NCI-H146 treated with DMSO at 0.1 percent for 48 hours (cell line): ENCODE measurements around the gene KCNJ12.
"Not testable (repeated sequence)": the region's sequence is repeated elsewhere in the genome, so short reads cannot be mapped to it uniquely, and the experiment has no call there.

Source experiments
- DNase-seq: peaks from one replicate; lab custom pipeline; 2025; ENCODE audit not compliant: unreplicated experiment; lab: John Stamatoyannopoulos, UW

KCNJ12 gene

DNA sequence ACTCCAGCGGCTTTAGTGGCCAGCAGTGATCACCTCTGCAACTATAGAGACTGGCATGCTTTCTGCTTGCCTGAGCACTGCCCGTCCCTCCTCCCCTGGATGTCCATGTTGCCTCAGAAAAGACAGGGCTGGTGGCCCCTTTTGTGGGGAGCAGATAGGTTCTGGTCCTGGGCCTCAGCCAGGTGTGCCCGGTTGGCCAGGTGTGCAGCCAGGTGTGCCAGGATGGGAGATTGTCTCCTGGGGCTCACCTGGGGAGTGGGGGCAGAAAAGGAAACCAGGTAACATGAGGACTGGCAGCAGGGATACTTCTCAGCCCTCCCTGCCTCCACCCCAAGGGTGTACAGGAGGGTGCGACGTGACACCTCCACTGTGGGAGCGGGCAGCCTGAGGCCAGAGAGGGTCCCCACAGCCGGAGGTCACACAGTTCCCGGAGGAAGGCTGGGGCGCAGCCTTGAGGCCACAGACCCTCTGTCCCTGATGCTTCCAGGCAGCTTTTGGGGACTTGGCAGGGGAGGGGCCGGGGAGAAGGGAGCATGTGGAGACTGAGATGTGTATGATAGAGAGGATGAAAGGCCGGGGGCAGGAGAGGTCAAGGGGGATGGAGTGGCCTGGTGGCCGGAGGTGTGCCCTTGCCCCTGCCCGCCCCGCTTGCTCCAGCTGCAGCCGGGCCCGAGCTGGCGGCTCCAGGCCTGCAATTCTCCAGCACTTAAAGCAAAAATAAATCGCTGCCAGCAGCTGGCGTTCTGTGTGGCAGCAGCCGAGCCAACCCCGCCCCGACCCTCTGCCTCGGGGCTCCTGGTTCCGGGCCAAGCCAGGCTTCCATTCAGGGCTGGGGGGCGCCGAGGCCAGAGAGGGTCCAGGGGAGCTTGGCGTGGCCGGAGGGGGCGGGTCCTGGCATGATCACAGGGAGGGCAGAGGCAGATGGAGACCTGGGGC is 6.7 kb downstream of the KCNJ12 start:
- DNase-seq, result no peak

DNA sequence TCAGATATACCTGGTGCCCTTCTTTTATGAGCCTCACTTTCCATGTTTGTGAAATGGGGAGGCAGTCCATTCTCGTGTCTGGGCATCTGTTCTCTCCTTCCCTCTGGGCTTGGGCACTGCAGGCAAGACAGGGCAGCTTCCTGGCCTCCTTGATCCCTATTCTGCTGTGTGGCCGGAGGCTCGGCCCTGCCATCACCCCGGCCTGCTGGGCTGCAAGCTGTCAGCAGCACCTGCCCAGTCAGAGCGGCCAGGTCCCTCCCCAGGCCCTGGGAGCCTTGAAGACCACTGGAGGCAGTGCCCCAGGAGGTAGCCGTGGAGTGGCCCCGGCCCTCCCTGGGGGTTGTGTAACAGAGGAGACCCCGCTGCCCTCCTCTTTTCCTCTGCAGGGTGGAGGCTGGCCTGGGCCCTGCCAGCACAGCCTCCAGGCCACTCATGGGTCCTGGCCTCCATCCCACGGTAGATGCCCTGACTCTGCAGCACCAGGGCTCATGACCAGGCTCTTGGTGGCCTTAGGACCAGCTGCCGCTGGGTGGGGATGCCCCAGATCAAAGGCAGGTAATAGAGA is 9.2 kb downstream of the KCNJ12 start:
- no peak for DNase-seq

DNA sequence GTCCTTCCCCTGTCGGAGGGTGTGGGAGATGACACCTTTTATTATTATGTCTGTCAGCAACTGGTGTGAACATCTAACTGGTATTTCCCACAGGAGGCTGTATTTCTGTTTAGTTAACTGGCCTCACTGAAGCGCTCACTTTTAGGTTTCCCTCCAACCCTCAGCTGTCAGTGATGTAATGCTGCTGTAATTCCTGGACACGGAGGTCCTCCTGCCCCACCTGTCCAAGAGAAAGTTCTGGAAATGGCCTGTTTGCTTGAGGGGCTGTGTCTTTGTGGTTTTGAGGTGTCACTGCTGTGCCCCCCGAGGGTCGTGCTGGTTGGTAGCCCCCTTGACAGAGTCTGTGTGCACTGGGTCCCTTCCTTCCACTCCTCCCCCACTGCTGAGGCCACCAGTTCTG is 11.5 kb downstream of the KCNJ12 start:
- no peak for DNase-seq

DNA sequence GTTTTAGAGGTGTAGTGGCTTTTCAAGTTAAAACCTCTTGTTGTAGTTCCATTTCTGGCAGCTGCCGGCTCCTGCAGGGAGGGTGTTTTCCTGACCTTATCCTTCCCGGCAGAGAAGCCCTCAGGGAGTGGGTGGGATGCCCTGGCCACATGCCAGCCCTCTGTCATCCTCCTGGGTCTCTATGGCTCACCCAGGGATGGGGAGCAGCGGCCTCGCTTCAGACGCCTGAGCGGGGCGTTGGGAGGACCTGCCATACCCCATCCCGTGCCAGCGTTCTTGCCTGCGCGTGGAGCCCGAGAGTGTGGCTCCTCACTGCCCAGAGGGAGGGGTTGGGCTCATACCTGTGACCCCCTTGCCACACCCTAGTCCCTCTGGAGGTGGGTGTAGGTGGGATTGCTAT is 11.9 kb downstream of the KCNJ12 start:
- DNase-seq, result no peak

DNA sequence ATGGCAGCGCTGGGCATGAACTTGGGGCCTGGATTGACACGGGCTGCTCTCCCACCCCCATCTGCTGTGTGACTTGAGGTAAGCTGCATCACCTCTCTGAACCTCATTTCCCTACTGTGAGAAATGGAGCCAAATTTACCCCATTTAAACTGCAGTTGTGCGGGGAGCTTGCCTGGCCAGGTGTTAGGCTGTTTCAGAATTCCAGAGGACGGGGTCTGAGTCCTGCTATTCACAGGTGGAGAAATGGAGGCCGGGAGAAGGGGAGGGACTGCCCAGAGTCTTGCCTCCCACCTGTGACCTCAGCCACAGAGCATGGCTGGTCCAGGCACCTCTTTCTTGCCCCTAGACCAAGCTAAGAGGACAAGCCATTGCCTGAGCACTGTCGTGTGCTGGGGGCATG is 12.8 kb downstream of the KCNJ12 start:
- no peak for DNase-seq

DNA sequence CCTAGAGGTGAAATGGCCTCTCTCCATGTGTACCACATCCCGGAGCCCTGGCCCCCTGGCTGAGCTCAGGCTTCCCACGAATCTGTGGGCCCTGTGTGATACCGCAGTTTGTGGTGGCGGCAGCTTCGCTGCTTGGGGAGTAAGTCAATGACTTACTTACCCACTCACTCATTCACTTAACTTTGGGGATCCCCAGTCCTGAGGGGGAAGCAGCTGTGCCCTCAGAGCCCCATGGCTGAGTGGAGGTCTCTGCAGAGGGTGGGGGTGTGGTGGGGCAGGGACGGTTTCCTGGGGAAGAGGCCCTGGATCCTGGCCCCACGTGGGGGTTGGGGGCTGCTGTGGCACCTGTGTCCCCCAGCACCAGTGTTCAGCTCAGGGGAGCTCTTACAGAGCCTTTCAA is 13.2 kb downstream of the KCNJ12 start:
- DNase-seq, result no peak

DNA sequence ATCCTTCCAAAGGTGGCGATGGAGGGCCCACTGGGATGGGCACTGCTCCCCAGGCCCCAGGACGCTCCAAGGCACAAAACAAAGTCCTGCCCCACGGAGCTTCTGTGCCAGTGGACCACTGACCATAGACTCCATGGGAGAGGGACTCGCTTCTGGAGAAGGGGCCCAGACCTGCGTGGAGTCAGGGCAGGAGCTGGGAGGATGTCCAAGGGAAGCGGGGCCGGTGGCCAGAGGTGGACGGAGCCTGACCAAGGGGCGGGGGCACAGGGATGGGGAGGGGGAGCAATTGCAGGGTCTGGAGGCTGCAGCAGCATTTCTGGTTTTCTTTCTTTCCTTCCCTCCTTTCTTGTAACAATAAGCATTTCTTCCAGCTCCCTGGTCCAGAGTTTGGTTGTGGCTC is 14.1 kb downstream of the KCNJ12 start:
- DNase-seq, result no peak

DNA sequence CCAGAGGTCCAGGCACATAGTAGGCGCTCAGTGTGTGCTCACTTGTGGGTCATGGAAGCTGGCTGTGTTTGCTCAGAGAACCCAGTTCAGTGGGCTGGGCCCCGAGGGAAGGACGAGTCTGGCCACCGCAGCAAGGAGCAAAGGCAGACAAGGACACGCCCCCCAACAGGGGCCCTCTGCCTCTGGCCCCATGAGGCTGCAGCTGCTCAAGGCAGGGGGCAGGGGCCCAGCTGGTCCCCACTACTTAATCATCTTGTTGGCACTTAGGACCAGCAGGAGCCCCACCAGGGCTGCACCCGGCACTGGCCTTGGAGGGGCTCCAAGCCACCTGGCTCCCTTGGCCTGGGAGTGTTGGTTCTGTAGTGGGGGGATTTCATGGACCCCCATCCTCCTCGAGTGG is 16.1 kb downstream of the KCNJ12 start:
- DNase-seq, result no peak

DNA sequence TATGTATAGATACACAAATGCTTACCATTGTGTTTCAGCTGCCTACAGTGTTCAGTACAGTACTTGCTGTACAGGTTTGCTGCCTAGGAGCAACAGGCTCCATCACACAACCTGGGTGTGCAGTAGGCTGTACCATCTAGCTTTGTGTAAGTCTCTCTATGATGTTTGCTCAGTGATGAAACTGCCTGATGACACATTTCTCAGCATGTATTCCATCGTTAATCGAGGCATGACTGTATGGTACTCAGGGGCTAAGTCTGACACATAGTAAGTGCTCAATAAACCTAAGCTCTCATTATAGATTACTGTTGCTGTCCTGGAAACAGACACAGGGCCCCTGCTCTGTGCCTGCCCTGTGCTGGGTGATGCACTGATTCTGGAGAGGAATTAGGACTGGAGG is 18.1 kb downstream of the KCNJ12 start:
- no peak for DNase-seq

DNA sequence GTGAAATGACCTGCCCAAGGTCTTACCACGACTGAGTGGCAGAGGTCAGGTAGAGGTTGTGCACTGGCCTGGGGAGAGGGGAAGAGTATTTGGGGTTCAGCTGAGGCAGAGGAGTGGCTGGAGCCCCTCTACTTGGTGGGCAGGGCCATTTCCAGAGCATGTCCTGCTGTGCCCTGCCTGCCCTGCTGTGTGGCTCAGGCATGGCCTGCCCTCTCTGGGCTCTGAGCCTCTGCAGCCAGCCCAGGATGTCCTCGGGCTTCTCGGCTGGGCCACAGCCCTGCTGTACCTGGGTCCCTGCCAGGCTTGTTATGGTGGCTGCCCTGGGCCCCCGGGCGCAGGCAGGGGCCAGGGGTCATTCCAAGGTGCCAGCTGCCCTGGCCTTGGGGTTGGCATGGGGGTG is 19.6 kb downstream of the KCNJ12 start:
- no peak for DNase-seq

DNA sequence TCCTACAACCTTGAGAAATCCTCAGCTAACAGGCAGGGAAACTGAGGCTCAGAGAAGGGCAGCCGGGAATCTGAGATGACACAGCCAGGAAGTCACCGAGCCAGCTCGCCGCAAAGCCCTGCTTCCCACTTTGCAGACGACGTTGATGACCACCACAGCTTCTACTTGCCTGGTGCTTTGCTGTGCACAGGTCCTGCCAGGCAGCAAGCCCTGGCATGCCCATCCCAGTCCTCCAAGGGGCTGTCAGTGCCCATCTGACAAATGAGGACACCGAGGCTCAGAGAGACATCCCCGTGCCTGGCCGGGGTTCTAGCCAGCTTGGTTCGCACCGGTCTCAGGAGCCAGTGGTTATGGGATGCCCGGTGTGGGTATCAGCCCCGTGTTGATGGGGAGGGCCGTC is 20.1 kb downstream of the KCNJ12 start:
- no peak for DNase-seq

DNA sequence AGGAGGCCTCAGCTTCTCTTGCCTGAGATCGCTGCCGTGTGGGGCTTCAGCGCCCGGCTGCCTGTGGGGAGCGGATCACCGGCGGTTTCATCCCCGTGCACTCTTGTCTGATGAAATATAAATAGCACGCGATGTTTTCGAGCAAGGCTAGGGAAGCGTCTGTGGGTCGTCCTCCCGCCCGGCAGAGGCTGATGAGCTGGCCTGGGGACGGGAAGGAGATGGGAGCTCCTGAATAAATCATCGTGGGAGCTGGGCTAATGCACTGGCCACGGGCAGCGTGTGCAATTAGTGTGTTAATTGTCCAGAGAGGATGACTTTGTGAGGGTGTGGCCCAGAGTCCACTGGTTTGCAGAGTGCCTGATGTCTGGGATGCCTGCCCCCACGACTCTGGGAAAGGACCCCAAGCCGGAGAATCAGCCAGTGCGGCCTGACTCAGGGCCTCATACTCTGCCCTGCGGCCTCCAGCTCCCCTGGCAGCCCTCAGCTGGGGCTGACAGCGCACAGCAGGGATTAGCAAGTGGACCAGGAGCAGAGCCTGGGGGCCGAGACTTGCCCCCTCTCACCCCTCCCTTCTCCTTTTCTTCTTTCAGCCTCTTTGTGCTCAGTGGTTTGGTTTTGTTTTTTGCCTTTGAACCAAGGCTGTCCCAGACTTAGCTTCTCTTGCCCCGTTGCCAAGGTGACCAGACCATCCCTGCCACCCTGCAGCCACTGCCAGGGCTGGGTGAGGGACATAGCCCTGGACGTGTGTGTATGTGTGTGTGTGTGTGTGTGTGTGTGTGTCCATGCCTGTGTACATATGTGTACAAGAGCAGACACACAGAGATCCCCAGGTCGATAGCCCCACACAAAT is 21.4 kb downstream of the KCNJ12 start:
- no peak for DNase-seq

DNA sequence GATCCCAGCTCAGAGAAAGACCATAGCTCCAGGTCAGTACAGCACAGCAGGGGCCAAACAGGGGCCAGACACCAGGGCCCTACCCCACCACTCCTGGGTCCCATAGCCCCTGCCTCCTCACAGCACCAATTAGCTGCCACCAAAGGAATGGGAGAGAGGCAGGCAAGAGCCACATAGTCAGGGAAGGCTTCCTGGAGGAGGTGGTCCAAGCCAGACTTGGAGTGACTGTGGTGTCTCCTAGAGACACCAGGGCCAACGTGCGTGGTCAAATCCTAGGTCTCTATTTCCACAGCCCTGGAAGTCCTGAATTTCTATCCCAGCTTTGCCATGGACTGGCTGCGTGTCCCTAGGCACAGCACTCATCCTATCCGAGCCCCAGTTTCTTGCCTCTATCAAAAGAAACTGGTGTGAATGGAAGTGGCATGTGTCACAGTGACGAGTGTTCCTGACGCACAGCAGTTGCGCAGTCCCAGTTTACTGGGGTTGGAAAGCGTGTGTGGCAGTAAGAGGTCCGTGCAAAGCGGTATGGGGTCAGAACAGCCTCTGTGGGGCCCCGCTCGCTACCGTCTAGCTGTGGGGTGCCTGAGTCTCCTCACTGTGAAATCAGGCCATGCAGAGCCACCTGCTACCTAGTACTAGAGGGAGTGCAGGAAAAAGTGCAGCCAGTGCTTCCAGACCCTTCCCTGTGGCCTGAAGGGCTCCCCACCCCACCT is 23.5 kb downstream of the KCNJ12 start:
- DNase-seq, result no peak

DNA sequence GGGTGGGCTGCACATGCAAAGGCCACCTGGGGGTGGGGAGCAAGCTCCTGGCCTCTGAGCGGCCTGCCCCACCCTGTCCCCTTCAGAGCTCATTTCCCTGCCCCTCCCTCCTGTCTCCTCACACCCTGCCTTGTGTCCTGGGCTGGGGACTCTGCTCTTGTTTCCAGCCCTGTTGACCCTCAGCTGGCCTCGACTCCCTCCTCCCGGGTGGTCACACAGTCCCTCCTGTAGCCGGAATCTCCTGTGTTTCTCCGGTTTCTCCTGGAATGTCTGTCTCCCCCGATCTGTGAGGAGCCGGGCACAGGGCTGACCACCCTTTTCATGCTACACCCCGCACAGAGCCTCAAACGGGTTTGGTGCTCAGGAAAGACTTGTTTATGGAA is 24.0 kb downstream of the KCNJ12 start:
- DNase-seq, result not testable (repeated sequence)

DNA sequence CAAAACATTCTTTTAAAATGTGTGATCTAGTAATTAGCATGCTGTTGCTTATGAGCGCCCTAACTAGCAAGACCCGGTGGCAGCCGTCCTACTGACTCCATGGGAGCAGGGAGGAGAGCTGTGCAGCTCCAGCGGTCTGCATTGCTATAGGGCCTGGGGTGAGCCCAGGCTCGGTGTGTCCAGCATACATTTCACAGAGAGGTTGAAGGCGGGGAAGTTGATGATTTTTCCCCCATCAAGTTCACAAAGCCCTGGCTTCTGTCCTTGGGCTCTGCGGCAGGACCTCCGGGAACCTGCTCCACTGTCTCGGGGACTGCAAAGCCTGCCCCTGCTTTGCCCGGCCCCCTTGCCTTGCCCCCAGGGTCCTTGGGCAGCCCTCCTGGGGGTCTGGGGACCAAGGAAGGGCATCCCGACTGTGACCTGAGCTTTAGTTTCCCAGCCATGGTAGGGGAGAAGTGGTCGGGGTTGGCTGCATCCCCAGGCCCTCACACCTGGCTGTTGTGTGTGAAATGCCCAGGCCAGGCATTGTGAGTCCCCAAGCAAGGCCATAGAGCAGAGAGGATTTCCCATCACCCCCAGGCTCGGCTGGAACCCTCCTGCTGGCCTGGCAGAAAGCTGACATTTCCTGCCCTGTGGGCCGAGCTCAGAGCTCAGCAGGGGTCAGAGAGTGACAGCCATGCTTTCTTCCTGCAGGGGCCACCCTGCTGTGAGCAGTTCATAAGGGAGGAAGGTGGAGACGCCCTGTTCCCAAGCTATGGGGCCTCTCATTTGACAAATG is 24.8 kb downstream of the KCNJ12 start:
- DNase-seq, result no peak

DNA sequence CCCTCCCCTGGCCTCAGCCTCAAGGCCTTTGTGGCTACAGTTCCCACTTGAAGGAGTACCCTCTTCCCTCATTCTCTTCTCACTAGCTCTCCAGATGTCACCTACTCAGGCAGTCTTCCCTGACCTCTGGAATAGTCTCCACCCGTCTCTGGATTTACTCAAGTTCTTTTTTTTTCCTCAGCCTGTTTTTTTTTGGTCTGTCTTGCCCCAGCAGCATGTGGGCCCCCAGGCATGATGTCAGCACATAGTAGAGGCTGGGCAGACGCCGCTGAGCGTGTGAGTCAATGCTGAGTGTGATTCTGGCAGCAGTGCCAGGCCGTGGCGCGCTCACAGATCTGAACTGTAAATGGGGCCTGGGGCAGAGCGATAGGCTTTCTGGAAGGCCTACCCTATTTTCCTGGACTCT is 26.0 kb downstream of the KCNJ12 start:
- not testable (repeated sequence) for DNase-seq

DNA sequence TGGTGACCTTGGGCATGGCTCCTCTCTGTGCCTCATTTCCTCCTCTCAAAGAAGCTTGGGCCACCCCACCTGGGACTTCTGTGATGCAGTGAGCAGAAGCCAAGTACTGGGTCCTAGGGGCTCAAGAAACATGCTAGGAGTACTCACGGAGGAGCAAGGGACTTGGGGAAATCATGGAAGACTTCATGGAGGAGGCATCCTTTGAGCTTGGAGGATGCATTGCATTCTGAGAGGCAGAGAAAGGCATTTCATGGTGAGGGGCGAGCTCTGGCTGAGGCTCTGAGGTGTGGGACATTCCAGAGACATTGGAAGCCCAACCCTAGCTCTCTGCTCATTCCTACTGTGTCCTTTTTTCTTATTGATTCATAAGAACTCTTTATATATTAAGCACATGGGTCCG is 26.8 kb downstream of the KCNJ12 start:
- not testable (repeated sequence) for DNase-seq

DNA sequence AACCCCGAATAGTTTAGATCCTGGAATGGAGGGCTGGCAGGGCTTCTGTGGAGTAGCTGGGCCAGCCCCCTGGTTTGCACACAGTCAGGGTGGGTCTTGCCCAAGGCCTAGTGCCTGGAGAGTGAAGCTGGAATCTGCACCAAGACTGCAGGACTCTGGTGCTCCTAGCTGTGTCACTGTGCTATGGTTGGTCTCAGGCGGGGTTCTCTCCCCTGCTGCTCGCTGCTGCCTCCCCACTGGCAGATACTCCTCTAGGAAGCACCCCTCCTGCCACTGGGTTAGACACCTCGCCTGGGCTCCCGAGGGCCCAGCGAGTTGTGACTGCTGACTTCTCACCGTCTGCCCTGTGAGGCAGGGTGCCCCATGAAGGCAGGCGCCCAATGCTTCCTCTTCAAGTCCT is 27.9 kb downstream of the KCNJ12 start:
- not testable (repeated sequence) for DNase-seq

DNA sequence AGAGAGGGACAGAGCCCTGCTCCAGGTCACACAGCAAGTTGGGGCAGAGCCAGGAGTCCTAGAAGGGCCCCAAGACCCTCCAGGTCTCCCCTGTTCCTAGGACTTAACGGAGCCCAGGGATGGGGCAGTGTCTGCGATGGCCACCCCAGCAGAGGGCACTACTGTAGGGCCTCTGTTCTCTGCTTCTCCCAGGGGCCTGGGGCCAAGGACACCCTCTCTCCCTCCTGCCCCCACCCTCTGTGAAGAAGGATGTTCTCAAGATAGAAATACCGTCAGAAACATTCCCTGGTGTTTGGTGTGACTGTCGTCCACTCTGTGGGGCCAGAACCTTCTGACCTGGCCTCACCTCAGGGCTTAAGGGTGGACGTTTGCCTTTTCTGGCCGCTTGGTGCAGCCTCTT is 28.4 kb downstream of the KCNJ12 start:
- DNase-seq, result not testable (repeated sequence)

DNA sequence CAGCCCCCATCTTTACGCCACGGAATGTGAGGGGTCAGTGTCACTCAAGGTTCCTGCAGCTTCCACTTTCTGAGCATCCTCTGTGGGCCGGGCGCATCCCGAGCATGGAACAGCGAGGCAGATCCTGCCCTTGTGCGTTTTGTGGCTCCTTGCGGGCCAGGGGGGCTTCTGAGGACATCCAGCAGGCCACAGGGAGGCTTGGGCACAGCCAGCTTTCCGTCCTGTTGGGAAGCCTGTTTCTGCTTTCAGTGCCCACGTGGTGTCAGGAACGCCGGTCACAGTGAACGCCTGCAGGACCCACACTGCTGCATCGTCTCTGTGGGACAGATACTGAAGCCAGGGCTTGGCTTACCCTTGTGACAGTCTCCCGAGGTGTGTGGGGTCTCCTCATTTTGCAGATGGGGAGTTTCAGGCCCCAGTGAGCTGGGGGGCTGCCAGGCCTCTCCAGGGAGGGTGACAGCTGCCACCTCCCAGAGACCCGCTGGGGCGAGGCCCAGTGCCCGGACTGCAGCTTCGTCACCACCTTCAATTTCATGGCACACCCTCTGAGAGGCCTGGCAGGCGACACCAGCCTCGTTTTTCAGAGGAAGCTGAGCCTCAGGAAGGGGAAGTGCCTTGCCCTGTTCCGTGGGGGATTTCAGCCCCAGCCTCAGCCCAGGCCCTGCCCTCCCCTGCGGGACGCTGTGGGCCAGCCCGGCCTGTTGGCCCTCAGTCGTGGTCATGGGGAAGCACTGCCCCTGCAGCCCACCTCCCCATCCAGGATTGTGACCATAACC is 29.0 kb downstream of the KCNJ12 start:
- not testable (repeated sequence) for DNase-seq
